NCI-H526 treated with DMSO at 0.1 percent for 48 hours (cell line): Measurements from ENCODE around the gene SPATA9.

Experiments used
- DNase-seq: peaks from one replicate; lab custom pipeline; 2025; lab: John Stamatoyannopoulos, UW

The SPATA9 gene

DNA sequence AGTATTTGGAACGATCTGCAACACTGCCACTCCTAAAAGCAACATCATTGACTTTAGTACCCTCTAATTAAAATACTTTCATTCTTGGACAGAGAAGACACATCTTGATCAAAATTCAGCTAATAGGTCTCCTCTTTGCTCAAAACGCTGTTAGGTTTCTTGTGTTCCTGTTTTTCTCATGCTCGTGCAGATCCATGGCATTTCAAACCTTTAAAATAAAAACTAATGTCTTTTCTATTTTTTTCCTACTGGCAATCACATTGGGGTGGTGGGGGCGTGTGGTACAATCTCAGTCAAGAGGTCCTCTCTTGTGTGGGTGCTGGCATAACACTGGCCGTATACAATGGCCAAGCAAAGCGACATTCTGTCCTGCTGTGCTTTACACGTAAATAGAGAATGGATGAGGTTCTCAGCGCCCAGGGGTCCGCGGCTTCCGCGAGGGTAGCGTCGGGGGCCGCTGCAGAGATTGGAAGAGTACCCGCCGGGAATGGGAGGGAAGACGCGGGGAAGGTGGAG is 63.2 kb downstream of the SPATA9 start:
- no peak for DNase-seq

DNA sequence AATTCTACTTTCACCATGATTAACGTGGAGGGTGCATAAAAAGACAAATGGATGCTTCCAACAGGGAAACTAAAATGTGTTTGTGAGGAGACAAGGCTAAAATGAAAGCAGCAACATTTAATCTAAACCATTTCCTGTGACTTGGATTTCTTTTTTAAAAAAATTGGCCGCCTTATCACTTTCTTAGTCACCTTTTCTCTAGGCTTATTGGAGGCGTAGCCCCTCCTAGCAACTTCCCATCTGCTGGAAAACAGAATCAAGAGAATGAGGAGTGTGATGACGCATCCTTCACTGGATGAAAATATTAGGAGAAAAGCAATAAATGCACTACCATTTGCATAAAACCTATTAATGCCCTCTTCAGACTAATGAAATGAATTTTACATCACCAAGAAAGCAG is 63.7 kb downstream of the SPATA9 start:
- DNase-seq = no peak

DNA sequence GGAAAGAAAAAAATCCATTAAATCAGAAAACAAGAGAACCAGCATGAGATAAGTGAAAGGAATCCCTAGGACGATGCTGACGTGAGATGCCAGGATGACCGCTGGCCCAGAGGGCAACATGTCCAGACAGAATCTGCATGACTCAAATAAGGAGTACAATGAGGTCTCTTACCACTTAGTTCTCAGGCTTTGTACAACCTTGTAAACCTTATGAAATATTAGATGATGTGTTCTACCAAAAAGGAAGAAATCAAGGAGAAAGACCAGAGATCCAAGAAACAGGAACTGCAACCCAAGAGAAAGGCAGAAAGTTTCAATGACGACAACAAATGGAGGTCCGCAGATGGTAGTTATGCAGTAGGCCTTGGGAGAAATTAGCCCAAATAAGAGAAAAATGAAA is 65.7 kb downstream of the SPATA9 start:
- no peak for DNase-seq

DNA sequence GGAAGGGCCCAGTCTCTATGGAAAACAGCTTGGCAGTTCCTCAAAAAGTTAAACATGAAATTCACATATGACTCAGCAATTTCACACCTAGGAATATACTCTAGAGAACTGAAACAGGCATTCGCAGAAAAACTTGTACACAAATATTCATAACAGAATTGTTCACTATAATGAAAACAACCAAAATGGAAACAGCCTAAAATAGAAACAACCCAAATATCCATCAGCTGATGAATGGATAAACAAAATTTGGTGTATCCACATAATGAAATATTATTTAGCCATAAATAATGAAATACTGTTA is 67.7 kb downstream of the SPATA9 start:
- no peak for DNase-seq

DNA sequence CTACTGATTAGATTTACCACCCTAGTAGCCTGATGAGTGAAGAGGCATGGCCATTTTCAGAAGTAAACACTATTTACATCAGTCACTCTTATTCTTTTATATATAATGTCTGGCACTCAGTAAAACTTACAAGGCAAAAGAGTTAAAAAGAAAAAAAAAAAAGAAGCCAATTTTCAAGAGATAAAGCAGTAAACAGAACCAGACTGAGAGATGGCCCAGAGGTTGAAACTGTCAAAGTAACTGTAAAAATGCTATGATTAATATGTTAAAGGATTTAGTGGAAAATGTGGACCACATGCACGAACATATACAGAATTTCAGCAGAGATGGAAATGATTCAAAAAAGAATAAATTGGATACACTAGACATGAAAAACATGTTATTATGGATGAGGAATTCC is 69.3 kb downstream of the SPATA9 start:
- DNase-seq = no peak

DNA sequence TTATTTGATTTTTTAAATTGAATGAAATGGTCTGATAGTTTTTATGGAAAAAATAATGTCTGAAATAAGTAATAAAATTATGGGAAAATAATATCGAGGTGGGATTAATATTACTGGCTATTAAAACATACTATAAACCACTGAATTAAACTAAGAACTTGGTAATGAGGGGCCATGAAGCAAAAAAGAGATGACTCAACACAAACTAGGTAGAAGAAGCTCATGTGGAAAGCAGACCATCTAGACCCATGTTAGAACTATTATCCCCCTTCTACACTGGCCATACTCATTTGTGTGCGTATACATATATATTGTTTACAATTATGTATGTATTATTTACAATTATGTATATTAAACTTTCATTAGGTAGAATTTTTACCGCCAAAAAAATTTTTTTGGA is 71.4 kb downstream of the SPATA9 start:
- no peak for DNase-seq

DNA sequence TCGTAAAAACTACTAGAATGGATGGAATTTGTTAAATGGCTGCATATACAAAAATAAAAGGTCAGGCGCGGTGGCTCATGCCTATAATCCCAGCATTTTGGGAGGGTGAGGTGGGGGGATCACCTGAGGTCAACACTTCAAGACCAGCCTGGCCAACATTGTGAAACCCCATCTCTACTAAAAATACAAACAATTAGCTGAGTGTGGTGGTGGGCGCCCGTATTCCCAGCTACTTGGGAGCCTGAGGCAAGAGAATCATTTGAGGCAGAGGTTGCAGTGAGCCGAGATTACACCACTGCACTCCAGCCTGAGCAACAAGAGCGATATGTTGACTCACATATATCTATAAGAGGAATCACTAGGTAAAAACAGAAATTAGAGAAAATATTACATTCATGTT is 72.2 kb downstream of the SPATA9 start:
- DNase-seq = no peak

DNA sequence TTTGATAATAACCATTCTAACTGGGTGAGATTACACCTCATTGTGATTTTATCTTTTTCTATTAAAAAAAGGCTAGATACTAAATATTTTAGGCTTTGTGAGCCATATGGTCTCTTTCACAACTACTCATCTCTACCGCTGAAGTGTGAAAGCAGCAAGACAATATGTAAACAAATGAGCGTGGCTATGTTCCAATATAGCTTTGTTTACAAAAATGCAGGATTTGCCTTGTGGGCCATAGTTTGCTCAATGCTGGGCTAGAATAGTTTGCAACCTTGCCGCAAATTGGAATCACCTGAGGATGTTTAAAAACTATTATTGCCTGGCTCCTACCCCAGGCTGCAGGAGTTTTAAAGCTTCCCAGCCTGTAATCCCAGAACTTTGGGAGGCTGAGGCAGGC is 73.1 kb downstream of the SPATA9 start:
- no peak for DNase-seq
